K562 (cell line): Measurements from ENCODE around the gene CCDC167. TPM values are rescaled to one million over a fixed set of nuclear protein-coding genes. Genes with fewer than 3 reads are reported as not detected.

Experiments
- ATAC-seq: fragments of 200-7000 bp; cut with Tn5 transposase; 3 replicates; pipeline ENCODE4 v1.9.1; 2020; ENCODE audit warnings: moderate library complexity
- BruUV-seq: library from RNA; stranded (reverse); fragments of 400-500 nt; replicated peaks from 2 replicates; lab custom pipeline; 2021; lab: Mats Ljungman, UMichigan
- CTCF ChIA-PET: fragments of 300-600 bp; formaldehyde crosslinking; extraction: SDS; loops from one replicate; lab custom pipeline; 2021; ENCODE audit warnings: low intra/inter-chr PET ratio; lab: Yijun Ruan, JAX
- POLR2A ChIA-PET: fragments of 300-600, 350-650 bp; sonication (Branson Sonifier 250); formaldehyde crosslinking; extraction: SDS; loops from one replicate; lab custom pipeline; 2021; ENCODE audit warnings: antibody characterized with exemption, inconsistent platforms; lab: Yijun Ruan, JAX
- DNase-seq, 4 experiments: peaks; one replicate each; pipeline versions ENCODE4 v3.0.0 to v3.0.0-alpha.2; 2011 to 2018; ENCODE audit warnings: low spot score in 3 of 4, mixed read lengths in 3 of 4; ENCODE audit errors: extremely low read depth in 1 of 4
- FAIRE-seq: peaks from 2 replicates; lab custom pipeline; 2011; peaks lifted over from hg19 to GRCh38; lab: Jason Lieb, UNC
- H2AFZ ChIP-seq: 2 replicates; pipeline ENCODE4 v1.6.0; 2011; ENCODE audit warnings: low read depth, low read length, control low read depth, inconsistent platforms
- H3K27ac ChIP-seq: fragments of 200-600 bp; 3 replicates; pipeline ENCODE4 v1.8.0; 2011; ENCODE audit warnings: low read depth, mild to moderate bottlenecking, control low read depth, inconsistent platforms, low read length, moderate library complexity, mixed read lengths; ENCODE audit errors: extremely low read depth
- H3K27me3 ChIP-seq, 2 experiments: fragments of 300-600 bp in 1 of 2; 2 replicates in 1 of 2; 3 replicates in 1 of 2; pipeline versions ENCODE4 v1.6.0 to v1.8.0; 2011; ENCODE audit warnings: inconsistent platforms in 2 of 2, low read length in 2 of 2, mild to moderate bottlenecking in 1 of 2, mixed read lengths in 1 of 2, moderate library complexity in 1 of 2; ENCODE audit not compliant: control insufficient read depth in 2 of 2, insufficient read depth in 2 of 2
- H3K36me3 ChIP-seq: fragments of 300-600 bp; 3 replicates; pipeline ENCODE4 v1.8.0; 2011; ENCODE audit warnings: mild to moderate bottlenecking, low read length, inconsistent platforms; ENCODE audit not compliant: control insufficient read depth, insufficient read depth
- H3K4me1 ChIP-seq, 2 experiments: fragments of 200-600 bp in 1 of 2; replicated peaks in 1 of 2; 2 replicates in 1 of 2; 3 replicates in 1 of 2; pipeline versions ENCODE4 v1.5.1 to v1.8.0; 2011; ENCODE audit warnings: inconsistent platforms in 2 of 2, low read length in 2 of 2, mild to moderate bottlenecking in 1 of 2, mixed read lengths in 1 of 2, moderate library complexity in 1 of 2; ENCODE audit not compliant: control insufficient read depth in 2 of 2, insufficient read depth in 2 of 2
- H3K4me2 ChIP-seq: 2 replicates; pipeline ENCODE4 v1.6.1; 2011; ENCODE audit warnings: low read length, control low read depth, inconsistent platforms, mixed read lengths; ENCODE audit not compliant: insufficient read depth
- H3K4me3 ChIP-seq: fragments of 200-600 bp; sonication (generic), shearing (Covaris generic); 2 replicates; pipeline ENCODE4 v1.5.1; 2016; ENCODE audit warnings: control low read depth, inconsistent platforms
- H3K79me2 ChIP-seq: fragments of 200-600 bp; 3 replicates; pipeline ENCODE4 v1.8.0; 2011; ENCODE audit warnings: low read length, inconsistent platforms; ENCODE audit not compliant: control insufficient read depth, insufficient read depth
- H3K9ac ChIP-seq, 2 experiments: 2 replicates each; pipeline versions ENCODE4 v1.6.0 to v1.6.1; 2011; ENCODE audit warnings: low read depth in 2 of 2, low read length in 2 of 2, control low read depth in 1 of 2, inconsistent platforms in 1 of 2, mild to moderate bottlenecking in 1 of 2, mixed read lengths in 1 of 2; ENCODE audit not compliant: insufficient read depth in 1 of 2
- H3K9me1 ChIP-seq: one replicate; pipeline ENCODE4 v1.6.0; 2011; ENCODE audit warnings: inconsistent platforms, mild to moderate bottlenecking, low read length, moderate library complexity; ENCODE audit not compliant: control insufficient read depth, insufficient read depth
- H3K9me3 ChIP-seq: replicated peaks from 2 replicates; pipeline ENCODE4 v1.5.1; 2011; ENCODE audit warnings: low read depth, low read length, inconsistent platforms; ENCODE audit not compliant: control insufficient read depth, insufficient read depth
- H4K20me1 ChIP-seq: replicated peaks from 2 replicates; pipeline ENCODE4 v1.6.1; 2011; ENCODE audit warnings: low read length, inconsistent platforms, mixed read lengths; ENCODE audit not compliant: control insufficient read depth, insufficient read depth
- ATF1 ChIP-seq, 2 experiments: fragments of 450-650 bp in 1 of 2; IDR thresholded peaks; 2 replicates each; pipeline ENCODE4 v1.6.1; 2016; ENCODE audit warnings: missing compliant biosample characterization in 1 of 2, missing genetic modification characterization in 1 of 2
- ETV6 ChIP-seq, 3 experiments: fragments of 150-350 bp in 1 of 3; sonication (generic) in 1 of 3; formaldehyde crosslinking in 1 of 3; IDR thresholded peaks; 2 replicates each; pipeline versions ENCODE4 v1.6.1 to v1.8.0; 2014 to 2022; ENCODE audit warnings: borderline replicate concordance in 2 of 3, low read depth in 2 of 3, antibody characterized with exemption in 1 of 3, low read length in 1 of 3, mild to moderate bottlenecking in 1 of 3, missing genetic modification reagents in 1 of 3
- TAF9B ChIP-seq: fragments of 450-650 bp; IDR thresholded peaks from 2 replicates; pipeline ENCODE4 v1.6.1; 2018; ENCODE audit warnings: mild to moderate bottlenecking; ENCODE audit not compliant: partially characterized antibody
- U2AF1 ChIP-seq: fragments of 200-400 bp; formaldehyde crosslinking; optimal IDR thresholded peaks from 2 replicates; pipeline ENCODE3; 2017; ENCODE audit warnings: mild to moderate bottlenecking, low read depth, low read length, moderate library complexity
- U2AF2 ChIP-seq: fragments of 200-400 bp; formaldehyde crosslinking; optimal IDR thresholded peaks from 2 replicates; pipeline ENCODE3; 2017; ENCODE audit warnings: low read depth, mild to moderate bottlenecking, low read length
- ZZZ3 ChIP-seq: fragments of 450-650 bp; IDR thresholded peaks from 2 replicates; pipeline ENCODE4 v1.6.1; 2016; ENCODE audit warnings: antibody characterized with exemption, mild to moderate bottlenecking, moderate library complexity
- WGBS: fragments of 100-300 bp; shearing (Covaris generic); methylation state at CpG from one replicate; pipeline ENCODE4 v1.1.6; 2016; ENCODE audit warnings: low coverage, mixed read lengths; ENCODE audit not compliant: insufficient coverage; ENCODE audit errors: missing lambda C conversion rate; 5-methylcytosine and 5-hydroxymethylcytosine counted together
- in situ Hi-C: fragments of 300-500 bp; cut with MboI; formaldehyde crosslinking; loops from 4 replicates; pipeline ENCODE4 v1.15.0; 2018; ENCODE audit warnings: inconsistent platforms, mixed read lengths
- intact Hi-C: fragments of 100-400 bp; cut with micrococcal nuclease; formaldehyde crosslinking; loops from 2 replicates; pipeline ENCODE4 v1.14.2; 2022
- polyA plus RNA-seq, 8 experiments: library from polyadenylated mRNA; depleted of rRNA in 4 of 8; stranded (reverse) in 5 of 8; unstranded in 3 of 8; fragments of >200 nt; fragmentation: Nextera tagmentation in 2 of 8; fragmentation: Illumina TruSeq in 1 of 8; extraction: Ambion mirVana in 2 of 8; extraction: Trizol in 1 of 8; gene quantifications; 2 replicates each; pipeline versions ENCODE4 v1.2.1 to v1.2.3, GENCODE V29; 2011 to 2014; ENCODE audit warnings: inconsistent platforms in 1 of 8, missing spikeins in 1 of 8
- total RNA-seq, 7 experiments: library from RNA; depleted of rRNA in 6 of 7; stranded (reverse); fragments of >200 nt in 6 of 7; fragmentation: Illumina TruSeq in 2 of 7; extraction: Trizol in 2 of 7; gene quantifications; 2 replicates each; pipeline versions ENCODE4 v1.2.1 to v1.2.3, GENCODE V29; 2011 to 2021; ENCODE audit warnings: low replicate concordance in 1 of 7
- TF ChIP-seq, protein P1 (sequence below): fragments of 450-650 bp; IDR thresholded peaks from 2 replicates; pipeline ENCODE4 v1.7.1; 2018; ENCODE audit warnings: mild to moderate bottlenecking, low read depth; ENCODE audit not compliant: partially characterized antibody
- TF ChIP-seq, protein P2 (sequence below): fragments of 450-650 bp; IDR thresholded peaks from 2 replicates; pipeline ENCODE4 v1.6.1; 2017; ENCODE audit warnings: mild to moderate bottlenecking, moderate library complexity
- TF ChIP-seq, protein P3 (sequence below): fragments of 250-450 bp; sonication (Bioruptor Pico); IDR thresholded peaks from 2 replicates; pipeline ENCODE4 v1.8.0; 2021; ENCODE audit warnings: moderate library complexity, mild to moderate bottlenecking, inconsistent platforms
- TF ChIP-seq, protein P4 (sequence below): sonication (generic); IDR thresholded peaks from 2 replicates; pipeline ENCODE4 v1.6.1; 2016
- TF ChIP-seq, protein P5 (sequence below): fragments of 450-650 bp; formaldehyde crosslinking; IDR thresholded peaks from 2 replicates; pipeline ENCODE4 v1.4.0; 2022; ENCODE audit warnings: missing genetic modification characterization

Gene CCDC167
- total and polyA plus RNA-seq, 9 of the 15 experiments (the other 6 are each of a cell fraction or from before 2014, with no cell fraction given) = 26.0 to 114 (median 45.2) TPM

DNA sequence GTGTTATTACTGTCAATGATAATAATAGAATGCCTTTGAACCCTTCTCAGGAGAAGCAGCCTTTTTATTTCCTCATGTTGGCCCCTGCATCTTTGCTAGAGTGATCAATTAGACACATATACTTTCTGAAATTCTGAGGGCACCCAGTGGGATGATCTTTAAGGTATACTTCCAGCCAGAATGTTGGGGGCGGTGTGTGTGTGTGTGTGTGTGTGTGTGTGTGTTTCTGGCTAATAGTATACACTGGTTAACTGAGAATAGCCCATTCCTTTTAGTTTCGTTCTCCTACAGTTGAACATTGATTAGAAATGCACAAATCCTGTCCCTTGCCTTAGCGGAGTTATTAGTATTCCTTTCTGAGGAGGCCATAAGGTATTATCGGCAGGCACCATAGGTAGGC, 41.7 kb upstream of the CCDC167 start:
- H3K9me1 ChIP-seq = no peaks in the 10 kb centered on the region
- H3K4me2 ChIP-seq = no peak overlapping the region
- H3K9ac ChIP-seq = no peak overlapping the region
- in situ Hi-C loops = no loop called here
- H2AFZ ChIP-seq = no peak overlapping the region
- H3K9me3 ChIP-seq = no peaks in the 10 kb centered on the region
- FAIRE-seq (no peak), ATAC-seq (no peak), DNase-seq (no peak)
- no peak overlapping the region for H3K4me3 ChIP-seq
- POLR2A ChIA-PET = interaction anchor here (0.6 kb wide), 1 partner anchor 11 kb away, joined by 3 read pairs; no protein-coding TSS in a partner anchor
- CTCF ChIA-PET = no interaction called here
- peaks cover 0 to 7% of the 10 kb centered on the region in 2 experiments; a peak in 2 of 5 replicates for H3K4me1 ChIP-seq
- intact Hi-C loops = no loop called here
- no peak overlapping the region for H3K27ac ChIP-seq
- WGBS = 3% methylated on average over 4 of the region's 4 CpGs
- peaks cover 48 to 85% of the 10 kb centered on the region in 2 experiments for H3K27me3 ChIP-seq
- no TSS peak for BruUV-seq
- H3K79me2 ChIP-seq = no peaks in the 10 kb centered on the region
- peaks cover 8% of the 10 kb centered on the region; the same call in 1 of the 2 replicates for H4K20me1 ChIP-seq
- no peaks in the 10 kb centered on the region for H3K36me3 ChIP-seq
- TF ChIP-seq ZZZ3 (no peak), U2AF1 (no peak), ATF1 (CRISPR knock-in tag; IDR thresholded peaks at IDR 0.05) (no peak), ATF1 (tag; IDR thresholded peaks at IDR 0.05) (no peak), ETV6 (IDR thresholded peaks at IDR 0.05; ENCODE audit: borderline replicate concordance in 1 of 2, low read depth in 2 of 2, low read length in 1 of 2) (no peak), ETV6 (CRISPR knock-in tag; IDR thresholded peaks at IDR 0.05; ENCODE audit: borderline replicate concordance) (no peak), U2AF2 (no peak), TAF9B (no peak)
- TF ChIP-seq, protein P1, sequence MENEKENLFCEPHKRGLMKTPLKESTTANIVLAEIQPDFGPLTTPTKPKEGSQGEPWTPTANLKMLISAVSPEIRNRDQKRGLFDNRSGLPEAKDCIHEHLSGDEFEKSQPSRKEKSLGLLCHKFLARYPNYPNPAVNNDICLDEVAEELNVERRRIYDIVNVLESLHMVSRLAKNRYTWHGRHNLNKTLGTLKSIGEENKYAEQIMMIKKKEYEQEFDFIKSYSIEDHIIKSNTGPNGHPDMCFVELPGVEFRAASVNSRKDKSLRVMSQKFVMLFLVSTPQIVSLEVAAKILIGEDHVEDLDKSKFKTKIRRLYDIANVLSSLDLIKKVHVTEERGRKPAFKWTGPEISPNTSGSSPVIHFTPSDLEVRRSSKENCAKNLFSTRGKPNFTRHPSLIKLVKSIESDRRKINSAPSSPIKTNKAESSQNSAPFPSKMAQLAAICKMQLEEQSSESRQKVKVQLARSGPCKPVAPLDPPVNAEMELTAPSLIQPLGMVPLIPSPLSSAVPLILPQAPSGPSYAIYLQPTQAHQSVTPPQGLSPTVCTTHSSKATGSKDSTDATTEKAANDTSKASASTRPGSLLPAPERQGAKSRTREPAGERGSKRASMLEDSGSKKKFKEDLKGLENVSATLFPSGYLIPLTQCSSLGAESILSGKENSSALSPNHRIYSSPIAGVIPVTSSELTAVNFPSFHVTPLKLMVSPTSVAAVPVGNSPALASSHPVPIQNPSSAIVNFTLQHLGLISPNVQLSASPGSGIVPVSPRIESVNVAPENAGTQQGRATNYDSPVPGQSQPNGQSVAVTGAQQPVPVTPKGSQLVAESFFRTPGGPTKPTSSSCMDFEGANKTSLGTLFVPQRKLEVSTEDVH = no peak
- TF ChIP-seq, protein P2, sequence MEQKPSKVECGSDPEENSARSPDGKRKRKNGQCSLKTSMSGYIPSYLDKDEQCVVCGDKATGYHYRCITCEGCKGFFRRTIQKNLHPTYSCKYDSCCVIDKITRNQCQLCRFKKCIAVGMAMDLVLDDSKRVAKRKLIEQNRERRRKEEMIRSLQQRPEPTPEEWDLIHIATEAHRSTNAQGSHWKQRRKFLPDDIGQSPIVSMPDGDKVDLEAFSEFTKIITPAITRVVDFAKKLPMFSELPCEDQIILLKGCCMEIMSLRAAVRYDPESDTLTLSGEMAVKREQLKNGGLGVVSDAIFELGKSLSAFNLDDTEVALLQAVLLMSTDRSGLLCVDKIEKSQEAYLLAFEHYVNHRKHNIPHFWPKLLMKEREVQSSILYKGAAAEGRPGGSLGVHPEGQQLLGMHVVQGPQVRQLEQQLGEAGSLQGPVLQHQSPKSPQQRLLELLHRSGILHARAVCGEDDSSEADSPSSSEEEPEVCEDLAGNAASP = no peak
- TF ChIP-seq, protein P3, sequence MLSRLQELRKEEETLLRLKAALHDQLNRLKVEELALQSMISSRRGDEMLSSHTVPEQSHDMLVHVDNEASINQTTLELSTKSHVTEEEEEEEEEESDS (CRISPR knock-in tag) = no peak
- TF ChIP-seq, protein P4, sequence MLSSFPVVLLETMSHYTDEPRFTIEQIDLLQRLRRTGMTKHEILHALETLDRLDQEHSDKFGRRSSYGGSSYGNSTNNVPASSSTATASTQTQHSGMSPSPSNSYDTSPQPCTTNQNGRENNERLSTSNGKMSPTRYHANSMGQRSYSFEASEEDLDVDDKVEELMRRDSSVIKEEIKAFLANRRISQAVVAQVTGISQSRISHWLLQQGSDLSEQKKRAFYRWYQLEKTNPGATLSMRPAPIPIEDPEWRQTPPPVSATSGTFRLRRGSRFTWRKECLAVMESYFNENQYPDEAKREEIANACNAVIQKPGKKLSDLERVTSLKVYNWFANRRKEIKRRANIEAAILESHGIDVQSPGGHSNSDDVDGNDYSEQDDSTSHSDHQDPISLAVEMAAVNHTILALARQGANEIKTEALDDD = no peak
- TF ChIP-seq, protein P5, sequence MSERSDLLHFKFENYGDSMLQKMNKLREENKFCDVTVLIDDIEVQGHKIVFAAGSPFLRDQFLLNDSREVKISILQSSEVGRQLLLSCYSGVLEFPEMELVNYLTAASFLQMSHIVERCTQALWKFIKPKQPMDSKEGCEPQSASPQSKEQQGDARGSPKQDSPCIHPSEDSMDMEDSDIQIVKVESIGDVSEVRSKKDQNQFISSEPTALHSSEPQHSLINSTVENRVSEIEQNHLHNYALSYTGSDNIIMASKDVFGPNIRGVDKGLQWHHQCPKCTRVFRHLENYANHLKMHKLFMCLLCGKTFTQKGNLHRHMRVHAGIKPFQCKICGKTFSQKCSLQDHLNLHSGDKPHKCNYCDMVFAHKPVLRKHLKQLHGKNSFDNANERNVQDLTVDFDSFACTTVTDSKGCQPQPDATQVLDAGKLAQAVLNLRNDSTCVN = no peak
